Neural cell (in vitro differentiated cells): Measurements from ENCODE around the gene C21orf58. TPM values are rescaled to one million over a fixed set of nuclear protein-coding genes. Genes with fewer than 3 reads are reported as not detected.

Experiments
- H2AFZ ChIP-seq: fragments of 200-600, 300-800 bp; sonication (generic), shearing (Covaris generic); 2 replicates; pipeline ENCODE4 v1.6.0; 2014; ENCODE audit warnings: low read depth, mild to moderate bottlenecking, antibody characterized with exemption, low read length, moderate library complexity
- H3F3A ChIP-seq: fragments of 200-600 bp; shearing (Covaris generic); 2 replicates; pipeline ENCODE4 v1.6.1; 2016; ENCODE audit warnings: mild to moderate bottlenecking, moderate library complexity, mixed read lengths, antibody characterized with exemption, low read length; ENCODE audit not compliant: insufficient read depth, poor library complexity, severe bottlenecking
- H3K27ac ChIP-seq: fragments of 200-600, 300-800 bp; sonication (generic), shearing (Covaris generic); 2 replicates; pipeline ENCODE4 v1.5.1; 2014; ENCODE audit warnings: mild to moderate bottlenecking, low read length, moderate library complexity
- H3K27me3 ChIP-seq: fragments of 300-800, 200-600 bp; sonication (generic), shearing (Covaris generic); 2 replicates; pipeline ENCODE4 v1.6.0; 2014; ENCODE audit warnings: mild to moderate bottlenecking, low read depth, low read length, moderate library complexity; ENCODE audit not compliant: insufficient read depth
- H3K36me3 ChIP-seq: fragments of 300-800, 200-600 bp; sonication (generic), shearing (Covaris generic); 2 replicates; pipeline ENCODE4 v1.5.1; 2014; ENCODE audit warnings: mild to moderate bottlenecking, antibody characterized with exemption, low read length, moderate library complexity; ENCODE audit not compliant: insufficient read depth
- H3K4me2 ChIP-seq: fragments of 300-800, 200-600 bp; sonication (generic), shearing (Covaris generic); 2 replicates; pipeline ENCODE4 v1.6.0; 2014; ENCODE audit warnings: mild to moderate bottlenecking, low read length
- H3K4me3 ChIP-seq: fragments of 300-800, 200-600 bp; sonication (generic), shearing (Covaris generic); 2 replicates; pipeline ENCODE4 v1.5.1; 2014; ENCODE audit warnings: mild to moderate bottlenecking, low read length, moderate library complexity
- H3K79me2 ChIP-seq: fragments of 200-600 bp; shearing (Covaris generic); replicated peaks from 2 replicates; pipeline ENCODE4 v1.6.0; 2014; ENCODE audit warnings: mild to moderate bottlenecking, low read length, moderate library complexity; ENCODE audit not compliant: insufficient read depth
- H3K9ac ChIP-seq: fragments of 300-800, 200-600 bp; sonication (generic), shearing (Covaris generic); 2 replicates; pipeline ENCODE4 v1.6.1; 2016; ENCODE audit warnings: mild to moderate bottlenecking, low read length, mixed read lengths
- H3K9me2 ChIP-seq: fragments of 200-600 bp; shearing (Covaris generic); 2 replicates; pipeline ENCODE4 v1.6.1; 2016; ENCODE audit warnings: mild to moderate bottlenecking, low read length, mixed read lengths; ENCODE audit not compliant: insufficient read depth
- H3K9me3 ChIP-seq: fragments of 200-600, 300-800 bp; sonication (generic), shearing (Covaris generic); 2 replicates; pipeline ENCODE4 v1.6.1; 2016; ENCODE audit warnings: mild to moderate bottlenecking, mixed run types, low read length, moderate library complexity, mixed read lengths
- H4K20me1 ChIP-seq: fragments of 200-600 bp; shearing (Covaris generic); 2 replicates; pipeline ENCODE4 v1.6.1; 2016; ENCODE audit warnings: mild to moderate bottlenecking, mixed run types; ENCODE audit not compliant: insufficient read depth
- EP300 ChIP-seq: fragments of 450-650 bp; conservative IDR thresholded peaks from 2 replicates; pipeline ENCODE4 v1.6.1; 2014; ENCODE audit warnings: antibody characterized with exemption, mild to moderate bottlenecking, moderate library complexity; ENCODE audit not compliant: poor library complexity, severe bottlenecking
- EZH2 ChIP-seq: fragments of 200-600, 300-800 bp; shearing (Covaris generic), sonication (generic); IDR thresholded peaks from 2 replicates; pipeline ENCODE4 v1.6.1; 2014; ENCODE audit warnings: antibody characterized with exemption, low read length, borderline replicate concordance, mild to moderate bottlenecking; ENCODE audit not compliant: insufficient read depth, poor library complexity, severe bottlenecking
- MXI1 ChIP-seq: fragments of 450-650 bp; conservative IDR thresholded peaks from 2 replicates; pipeline ENCODE4 v1.6.1; 2014; ENCODE audit warnings: antibody characterized with exemption, mild to moderate bottlenecking; ENCODE audit not compliant: poor library complexity, severe bottlenecking
- POLR2AphosphoS5 ChIP-seq: IDR thresholded peaks from 2 replicates; pipeline ENCODE4 v1.6.1; 2012
- polyA plus RNA-seq: library from polyadenylated mRNA; depleted of rRNA; stranded (reverse); fragments of >200 nt; gene quantifications from 2 replicates; pipeline ENCODE4 v1.2.3, GENCODE V29; 2014
- TF ChIP-seq, protein P1 (sequence below): fragments of 450-650 bp; IDR thresholded peaks from 2 replicates; pipeline ENCODE4 v1.5.1; 2014; ENCODE audit warnings: antibody characterized with exemption, mild to moderate bottlenecking, moderate library complexity; ENCODE audit not compliant: poor library complexity, severe bottlenecking
- TF ChIP-seq, protein P2 (sequence below): IDR thresholded peaks from 2 replicates; pipeline ENCODE4 v1.6.1; 2012; ENCODE audit warnings: borderline replicate concordance

Gene C21orf58
- polyA plus RNA-seq, 1 donor from 2014 or later = 3.0 TPM

DNA sequence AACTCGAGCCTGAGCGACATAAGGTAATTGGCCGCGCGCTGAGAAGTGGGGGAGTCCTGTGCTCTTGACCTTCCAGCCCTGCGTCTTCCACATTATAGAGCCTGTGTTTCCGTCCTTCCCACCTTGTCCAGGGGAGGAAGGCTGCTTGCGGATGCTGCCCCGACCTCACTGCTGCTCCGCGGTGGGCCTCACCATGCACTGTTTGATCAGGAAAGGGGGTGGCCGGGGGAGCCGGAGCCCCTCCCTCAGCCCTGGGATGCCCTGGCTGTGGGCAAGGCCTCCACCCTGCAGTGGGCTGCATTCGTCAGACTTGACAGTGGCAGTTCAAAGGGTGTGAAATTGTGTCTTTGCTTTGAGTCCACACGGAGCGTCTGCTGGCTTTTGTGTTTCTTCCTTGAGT, 30.4 kb upstream of the C21orf58 start:
- TF ChIP-seq POLR2AphosphoS5 (no peak), EP300 (no peak), EZH2 (no peak)
- TF ChIP-seq, protein P1, sequence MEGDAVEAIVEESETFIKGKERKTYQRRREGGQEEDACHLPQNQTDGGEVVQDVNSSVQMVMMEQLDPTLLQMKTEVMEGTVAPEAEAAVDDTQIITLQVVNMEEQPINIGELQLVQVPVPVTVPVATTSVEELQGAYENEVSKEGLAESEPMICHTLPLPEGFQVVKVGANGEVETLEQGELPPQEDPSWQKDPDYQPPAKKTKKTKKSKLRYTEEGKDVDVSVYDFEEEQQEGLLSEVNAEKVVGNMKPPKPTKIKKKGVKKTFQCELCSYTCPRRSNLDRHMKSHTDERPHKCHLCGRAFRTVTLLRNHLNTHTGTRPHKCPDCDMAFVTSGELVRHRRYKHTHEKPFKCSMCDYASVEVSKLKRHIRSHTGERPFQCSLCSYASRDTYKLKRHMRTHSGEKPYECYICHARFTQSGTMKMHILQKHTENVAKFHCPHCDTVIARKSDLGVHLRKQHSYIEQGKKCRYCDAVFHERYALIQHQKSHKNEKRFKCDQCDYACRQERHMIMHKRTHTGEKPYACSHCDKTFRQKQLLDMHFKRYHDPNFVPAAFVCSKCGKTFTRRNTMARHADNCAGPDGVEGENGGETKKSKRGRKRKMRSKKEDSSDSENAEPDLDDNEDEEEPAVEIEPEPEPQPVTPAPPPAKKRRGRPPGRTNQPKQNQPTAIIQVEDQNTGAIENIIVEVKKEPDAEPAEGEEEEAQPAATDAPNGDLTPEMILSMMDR = no peak
- TF ChIP-seq, protein P2, sequence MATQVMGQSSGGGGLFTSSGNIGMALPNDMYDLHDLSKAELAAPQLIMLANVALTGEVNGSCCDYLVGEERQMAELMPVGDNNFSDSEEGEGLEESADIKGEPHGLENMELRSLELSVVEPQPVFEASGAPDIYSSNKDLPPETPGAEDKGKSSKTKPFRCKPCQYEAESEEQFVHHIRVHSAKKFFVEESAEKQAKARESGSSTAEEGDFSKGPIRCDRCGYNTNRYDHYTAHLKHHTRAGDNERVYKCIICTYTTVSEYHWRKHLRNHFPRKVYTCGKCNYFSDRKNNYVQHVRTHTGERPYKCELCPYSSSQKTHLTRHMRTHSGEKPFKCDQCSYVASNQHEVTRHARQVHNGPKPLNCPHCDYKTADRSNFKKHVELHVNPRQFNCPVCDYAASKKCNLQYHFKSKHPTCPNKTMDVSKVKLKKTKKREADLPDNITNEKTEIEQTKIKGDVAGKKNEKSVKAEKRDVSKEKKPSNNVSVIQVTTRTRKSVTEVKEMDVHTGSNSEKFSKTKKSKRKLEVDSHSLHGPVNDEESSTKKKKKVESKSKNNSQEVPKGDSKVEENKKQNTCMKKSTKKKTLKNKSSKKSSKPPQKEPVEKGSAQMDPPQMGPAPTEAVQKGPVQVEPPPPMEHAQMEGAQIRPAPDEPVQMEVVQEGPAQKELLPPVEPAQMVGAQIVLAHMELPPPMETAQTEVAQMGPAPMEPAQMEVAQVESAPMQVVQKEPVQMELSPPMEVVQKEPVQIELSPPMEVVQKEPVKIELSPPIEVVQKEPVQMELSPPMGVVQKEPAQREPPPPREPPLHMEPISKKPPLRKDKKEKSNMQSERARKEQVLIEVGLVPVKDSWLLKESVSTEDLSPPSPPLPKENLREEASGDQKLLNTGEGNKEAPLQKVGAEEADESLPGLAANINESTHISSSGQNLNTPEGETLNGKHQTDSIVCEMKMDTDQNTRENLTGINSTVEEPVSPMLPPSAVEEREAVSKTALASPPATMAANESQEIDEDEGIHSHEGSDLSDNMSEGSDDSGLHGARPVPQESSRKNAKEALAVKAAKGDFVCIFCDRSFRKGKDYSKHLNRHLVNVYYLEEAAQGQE = no peak
- Histone ChIP-seq H4K20me1 (no peaks in the 10 kb centered on the region), H2AFZ (no peak overlapping the region), H3K27ac (no peak overlapping the region), H3K9ac (no peak overlapping the region), H3K36me3 (no peaks in the 10 kb centered on the region), H3K79me2 (no peaks in the 10 kb centered on the region), H3F3A (no peaks in the 10 kb centered on the region), H3K4me3 (no peak overlapping the region), H3K27me3 (no peaks in the 10 kb centered on the region), H3K9me3 (no peaks in the 10 kb centered on the region), H3K9me2 (no peaks in the 10 kb centered on the region), H3K4me2 (no peak overlapping the region)

DNA sequence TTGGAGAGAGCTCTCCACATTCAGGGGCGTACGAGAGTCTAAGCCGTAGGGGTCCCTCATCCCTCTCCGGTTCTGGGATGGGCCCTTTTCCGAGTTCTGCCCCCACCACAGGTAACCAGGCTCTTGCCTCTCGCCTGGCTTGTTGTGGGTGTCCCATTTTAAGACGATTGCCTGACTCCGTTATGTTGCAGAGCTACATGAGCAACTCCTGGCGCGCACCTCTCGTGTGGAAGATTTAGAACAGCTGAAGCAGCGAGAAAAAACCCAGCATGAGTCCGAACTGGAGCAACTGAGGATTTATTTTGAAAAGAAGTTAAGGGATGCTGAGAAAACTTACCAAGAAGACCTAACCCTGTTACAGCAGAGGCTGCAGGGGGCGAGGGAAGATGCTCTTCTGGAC, 29.2 kb upstream of the C21orf58 start:
- Histone ChIP-seq H3K27me3 (no peaks in the 10 kb centered on the region), H3K4me3 (no peak overlapping the region), H3K9me2 (no peaks in the 10 kb centered on the region), H3K36me3 (no peaks in the 10 kb centered on the region), H2AFZ (no peak overlapping the region), H3K4me2 (no peak overlapping the region), H3K79me2 (no peaks in the 10 kb centered on the region), H3K9me3 (no peaks in the 10 kb centered on the region), H3K9ac (no peak overlapping the region), H4K20me1 (no peaks in the 10 kb centered on the region), H3K27ac (no peak overlapping the region), H3F3A (no peaks in the 10 kb centered on the region)
- TF ChIP-seq MXI1 (no peak), EZH2 (no peak), POLR2AphosphoS5 (no peak)
- TF ChIP-seq, protein P1 = no peak
